GM18909 (cell line): Measurements from ENCODE around the gene SCO2.
A peak's percentile ranks its signal among the peaks of the same experiment; 100 is the strongest.

Experiments
- ATAC-seq: cut with Tn5 transposase; IDR thresholded peaks from one replicate; pipeline ENCODE4 v1.9.1; 2021; ENCODE audit warnings: mild to moderate bottlenecking; ENCODE audit not compliant: unreplicated experiment, poor library complexity

The SCO2 gene, protein sequence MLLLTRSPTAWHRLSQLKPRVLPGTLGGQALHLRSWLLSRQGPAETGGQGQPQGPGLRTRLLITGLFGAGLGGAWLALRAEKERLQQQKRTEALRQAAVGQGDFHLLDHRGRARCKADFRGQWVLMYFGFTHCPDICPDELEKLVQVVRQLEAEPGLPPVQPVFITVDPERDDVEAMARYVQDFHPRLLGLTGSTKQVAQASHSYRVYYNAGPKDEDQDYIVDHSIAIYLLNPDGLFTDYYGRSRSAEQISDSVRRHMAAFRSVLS

DNA sequence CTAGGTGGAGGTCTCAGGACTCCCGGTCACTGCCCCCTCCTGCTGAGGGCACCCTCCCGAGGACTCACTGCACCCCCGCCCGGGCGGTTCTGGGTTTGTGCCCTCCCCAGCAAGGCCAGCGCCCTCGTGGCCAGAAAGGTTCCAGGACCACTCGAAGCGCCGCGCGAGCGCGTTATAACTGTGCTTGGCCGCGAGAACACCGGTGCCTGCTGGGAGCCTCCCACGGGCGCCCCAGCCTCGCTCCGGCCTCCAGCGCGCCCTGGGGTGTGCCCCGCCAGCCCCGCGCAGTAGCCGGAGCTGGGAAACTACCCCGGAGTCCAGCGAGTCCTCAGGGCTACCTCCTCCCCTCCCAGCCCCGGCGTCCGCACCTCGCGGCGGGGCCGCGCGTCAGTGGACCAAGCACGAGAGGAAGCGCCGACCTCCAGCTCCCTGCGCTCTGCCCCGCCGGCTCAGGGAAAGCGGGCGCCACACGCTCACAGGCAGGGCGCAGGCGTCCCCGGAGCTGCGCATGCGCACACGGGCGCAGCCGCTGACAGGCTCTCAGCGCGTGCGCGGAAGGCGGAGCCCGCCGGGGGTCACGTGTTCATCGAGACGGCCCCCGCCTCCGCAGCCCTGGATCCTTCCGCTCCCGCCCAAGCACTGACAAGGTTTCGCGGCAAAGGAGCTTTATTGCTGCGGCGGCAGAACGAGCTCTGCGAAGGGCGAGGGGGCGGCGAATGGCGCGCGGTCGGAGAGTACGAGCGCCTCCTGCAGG lies at the start of gene SCO2:
Gene SCO2 (minus strand): TSS at position 495 of the 754 bp plus-strand sequence. CDS start 1,187 bp downstream, outside the sequence.
- peak; percentile 47 for ATAC-seq

DNA sequence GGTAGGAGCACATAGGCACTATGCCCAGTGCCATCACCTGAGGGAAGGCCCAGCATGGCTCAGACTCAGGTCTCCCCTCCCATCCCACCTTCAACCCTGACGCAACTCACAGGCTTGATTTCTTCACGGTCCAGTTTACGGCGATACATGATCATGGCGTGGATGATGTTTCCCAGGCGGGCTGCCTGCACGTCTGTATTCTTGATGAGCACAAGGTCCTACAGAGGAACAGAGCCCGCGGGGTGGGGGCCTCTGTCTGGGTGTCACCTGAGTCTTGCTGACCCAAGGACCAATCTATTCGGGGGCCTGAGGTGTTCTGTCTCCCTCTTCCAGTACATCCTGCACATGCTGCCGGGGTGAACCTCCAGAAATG lies 49.0 kb upstream of the SCO2 start:
- ATAC-seq = no peak

DNA sequence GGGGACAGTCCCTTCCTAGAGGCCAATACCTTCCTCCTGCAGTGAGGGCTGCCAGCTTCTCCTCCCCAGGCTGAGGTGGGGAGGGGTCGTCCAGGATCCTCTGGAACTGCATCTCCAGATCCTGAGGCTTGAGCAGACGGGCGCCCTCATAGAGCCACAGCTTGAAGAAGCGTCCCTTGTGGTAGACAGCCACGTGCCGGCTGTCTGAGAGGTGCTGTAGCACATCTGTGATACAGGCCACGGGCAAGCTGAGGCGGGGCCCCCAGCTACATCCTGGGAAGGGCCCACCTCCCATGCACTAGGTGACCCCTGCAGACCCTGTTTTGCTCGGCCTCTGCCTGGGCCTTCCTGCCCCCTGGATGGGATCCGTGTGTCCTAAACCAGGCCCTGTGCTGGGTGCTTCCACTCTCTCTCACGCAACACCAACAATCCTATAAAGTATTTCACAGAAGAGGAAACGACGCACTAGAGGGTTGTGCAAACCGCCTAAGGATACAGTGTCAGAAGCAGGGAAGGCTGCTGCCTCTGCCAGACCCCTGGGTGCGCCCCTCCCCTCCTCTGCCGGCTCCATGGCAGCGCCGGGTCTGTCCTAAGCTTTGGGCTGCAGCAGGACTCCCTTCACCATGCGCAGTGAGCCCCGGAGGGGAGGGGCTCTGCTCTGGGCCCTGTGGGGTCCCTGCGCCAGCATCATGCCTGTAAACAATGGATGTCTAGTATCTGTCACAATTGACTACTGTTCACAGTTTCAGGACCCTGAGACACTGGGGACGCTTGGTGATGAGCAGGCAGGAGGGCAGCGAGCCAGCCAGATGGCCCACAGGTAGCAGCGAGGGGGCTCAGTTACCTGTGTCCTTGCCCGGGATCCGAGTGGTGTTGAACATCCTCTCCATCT lies 48.3 kb upstream of the SCO2 start:
- ATAC-seq = no peak

DNA sequence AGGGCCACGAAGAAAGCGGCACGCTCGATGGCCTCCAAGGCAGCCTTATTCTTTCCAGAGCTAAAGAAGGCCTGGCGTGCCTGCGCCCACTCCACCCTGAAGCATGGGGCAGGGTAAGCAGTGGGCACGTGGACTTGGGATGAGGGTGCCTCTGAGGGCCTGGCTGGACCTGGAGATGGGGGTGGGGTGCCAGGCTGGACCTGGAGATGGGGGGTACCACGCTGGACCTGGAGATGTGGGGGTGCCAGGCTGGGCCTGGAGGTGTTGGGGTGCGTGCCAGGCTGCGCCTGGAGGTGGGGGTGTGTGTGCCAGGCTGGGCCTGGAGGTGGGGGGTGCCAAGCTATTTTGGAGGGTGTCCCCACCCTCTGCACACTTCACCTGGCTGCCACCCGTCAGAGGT lies 47.6 kb upstream of the SCO2 start:
- ATAC-seq = no peak

DNA sequence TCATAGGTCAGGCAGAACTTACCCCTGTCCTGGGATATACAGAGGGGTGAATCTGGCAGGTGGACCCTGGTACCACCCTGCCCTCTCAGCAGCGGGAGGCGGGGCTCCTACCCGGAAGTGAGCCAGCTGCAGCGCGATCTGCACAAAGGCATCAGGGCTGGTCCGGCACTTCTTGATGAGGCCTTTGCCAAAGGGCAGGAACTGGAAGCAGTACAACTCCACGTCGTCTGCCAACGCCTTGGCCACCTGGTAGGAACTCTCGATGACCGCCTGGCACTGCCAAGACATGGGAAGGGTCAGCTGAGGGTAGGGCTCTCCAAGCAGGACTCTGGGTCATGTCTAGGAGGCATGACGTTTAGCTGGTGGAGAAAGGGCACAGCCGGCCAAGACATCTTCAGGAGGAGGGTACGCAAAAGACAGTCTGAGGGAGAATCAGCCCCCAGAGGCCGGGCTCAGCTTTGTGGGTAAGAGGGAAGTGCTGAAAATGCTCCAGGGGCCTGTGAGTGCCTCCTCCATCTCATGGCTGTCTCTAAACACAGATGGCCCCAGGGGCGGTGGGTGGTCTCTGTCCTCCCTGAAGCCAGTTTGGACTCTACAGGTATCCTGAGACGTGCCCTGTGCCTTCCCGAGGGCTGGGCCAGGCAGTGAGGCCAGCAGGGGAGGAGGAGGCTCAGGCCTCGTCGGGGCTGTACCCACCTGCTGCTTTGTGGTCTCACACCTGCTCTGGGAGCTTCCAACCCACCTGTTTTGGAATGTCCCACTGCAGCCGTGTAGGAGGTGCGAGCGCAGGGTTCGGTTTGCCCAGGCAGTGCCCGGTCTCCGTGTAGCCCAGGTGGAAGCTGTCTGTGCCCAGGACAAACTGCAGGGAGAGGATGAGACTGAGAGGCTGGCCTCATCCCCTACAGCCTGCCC lies 46.1 kb upstream of the SCO2 start:
- ATAC-seq = no peak

DNA sequence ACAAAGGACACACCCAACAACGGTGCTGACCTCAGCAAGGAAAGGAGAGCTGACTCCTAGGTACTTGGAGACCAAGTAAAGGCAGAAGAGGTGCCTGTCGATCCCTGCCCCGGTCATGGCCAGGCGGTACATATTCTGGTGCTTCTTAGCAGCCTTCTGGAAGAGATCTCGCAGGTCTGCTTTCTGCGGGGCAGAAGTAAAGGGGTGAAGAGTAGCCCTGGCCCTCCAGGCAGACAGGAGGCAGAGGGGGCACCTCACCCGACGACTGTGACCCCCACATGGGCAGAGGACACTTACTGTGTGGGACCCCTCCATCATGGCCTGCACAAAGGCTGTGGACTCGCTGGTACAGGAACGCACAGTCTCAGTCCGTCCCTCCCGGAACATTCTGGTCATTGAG lies 45.5 kb upstream of the SCO2 start:
- ATAC-seq = no peak

DNA sequence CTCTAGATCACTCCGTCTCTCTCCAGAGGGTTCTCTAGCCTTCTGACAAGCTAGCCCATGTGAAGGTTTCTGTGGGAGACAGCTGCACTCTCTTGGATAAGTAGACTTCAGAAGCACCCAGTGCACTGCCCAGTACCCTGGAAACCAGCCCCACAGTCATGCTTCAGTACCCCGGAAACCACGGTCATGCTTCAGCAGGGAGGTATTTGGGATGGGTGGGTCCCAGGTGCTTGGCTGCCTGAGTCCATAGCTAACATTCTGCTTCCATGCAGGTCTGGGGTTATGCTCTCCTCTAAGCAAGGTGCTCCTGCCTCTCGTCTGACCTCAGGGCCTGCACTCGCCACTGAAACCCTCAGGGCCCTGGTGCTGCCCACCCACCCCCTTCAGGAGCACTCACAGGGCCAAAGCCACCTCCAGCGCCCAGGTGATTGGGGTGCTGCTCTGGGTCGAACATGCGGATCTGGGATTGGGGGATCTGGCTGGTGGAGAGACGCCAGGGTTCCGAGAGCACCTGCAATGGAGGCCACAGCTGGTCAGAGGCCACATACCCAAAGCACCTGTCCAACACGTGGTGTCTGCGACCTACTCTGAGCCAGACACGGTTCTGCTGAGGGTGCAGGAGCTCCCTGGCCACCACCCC lies 44.6 kb upstream of the SCO2 start:
- no peak for ATAC-seq

DNA sequence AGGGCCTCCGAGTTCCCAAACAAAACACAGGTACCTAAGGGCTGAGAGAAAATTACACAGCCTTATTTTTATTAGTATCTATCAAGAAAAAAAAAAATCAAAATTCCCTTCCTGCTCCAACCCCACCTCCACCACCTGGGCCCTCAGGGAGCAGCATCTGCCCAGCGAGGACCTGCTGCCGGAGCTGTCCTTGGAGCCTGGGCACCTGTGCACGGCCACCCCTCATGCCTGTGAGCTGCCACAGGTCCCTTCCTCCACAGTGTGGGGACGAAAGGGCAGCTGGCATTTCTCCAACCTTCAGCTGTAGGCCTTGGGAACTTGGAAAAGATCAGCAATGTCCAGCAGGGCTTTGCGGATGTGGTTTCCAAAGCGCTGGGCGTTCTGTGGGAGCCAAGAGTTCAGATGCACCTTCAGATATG lies 43.7 kb upstream of the SCO2 start:
- no peak for ATAC-seq

DNA sequence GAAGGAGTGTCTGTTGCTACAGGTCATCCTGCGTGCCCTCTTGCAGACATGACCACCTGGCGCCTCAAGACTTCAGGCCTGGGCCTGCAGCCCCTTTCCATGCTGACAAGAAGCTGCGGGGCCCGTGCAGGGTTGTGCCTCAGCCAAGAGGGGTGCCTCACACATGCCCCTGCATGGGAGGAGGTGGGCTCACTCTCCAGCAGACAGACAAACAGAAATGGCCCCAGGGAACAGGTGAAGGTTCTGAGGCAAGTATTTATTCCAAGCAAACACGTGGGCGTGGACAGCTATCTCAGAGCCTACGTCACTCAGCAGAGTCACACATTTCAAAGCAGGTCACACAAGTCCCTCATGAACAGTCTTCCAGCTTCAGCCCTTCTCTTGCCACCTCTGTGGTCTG lies 43.2 kb upstream of the SCO2 start:
- no peak for ATAC-seq

DNA sequence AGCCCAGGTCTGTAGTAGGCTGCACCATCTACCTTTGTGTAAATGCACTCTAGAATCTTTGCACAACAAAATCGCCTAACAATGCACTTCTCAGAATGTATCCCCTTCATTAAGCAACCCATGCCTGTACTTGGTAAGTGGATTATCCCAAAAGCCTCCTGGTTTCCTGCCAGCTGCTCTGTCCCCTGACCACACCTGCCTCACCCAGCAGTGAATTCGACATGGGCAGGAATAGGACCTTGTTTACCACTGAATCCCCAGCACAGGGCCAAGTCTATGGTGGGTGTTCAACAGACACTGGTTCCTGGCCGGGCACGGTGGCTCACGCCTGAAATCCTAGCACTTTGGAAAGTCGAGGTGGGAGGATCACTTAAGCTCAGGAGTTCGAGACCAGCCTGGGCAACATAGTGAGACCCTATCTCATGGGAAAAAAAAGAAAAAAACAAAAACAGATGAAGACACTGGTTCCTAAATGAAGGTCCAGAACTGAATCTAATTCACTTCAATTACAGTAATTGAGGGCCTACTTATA lies 42.4 kb upstream of the SCO2 start:
- ATAC-seq = no peak

DNA sequence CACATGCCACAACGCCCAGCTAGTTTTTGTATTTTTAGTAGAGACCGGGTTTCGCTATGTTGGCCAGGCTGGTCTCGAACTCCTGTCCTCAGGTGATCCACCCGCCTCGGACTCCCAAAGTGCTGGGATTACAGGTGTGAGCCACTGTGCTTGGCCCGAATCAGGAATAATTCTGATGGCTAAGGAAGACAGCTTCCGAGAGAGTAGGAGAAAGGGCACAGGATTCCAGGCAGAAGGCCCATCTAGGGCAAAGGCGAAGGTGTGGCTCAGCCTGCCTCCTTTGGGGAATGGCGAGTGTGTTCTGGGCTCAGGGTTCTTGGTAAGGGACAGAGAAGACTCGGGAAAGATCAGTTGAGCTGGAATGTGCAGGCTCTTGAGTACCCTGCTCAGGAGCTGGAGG lies 38.9 kb upstream of the SCO2 start:
- ATAC-seq = no peak

DNA sequence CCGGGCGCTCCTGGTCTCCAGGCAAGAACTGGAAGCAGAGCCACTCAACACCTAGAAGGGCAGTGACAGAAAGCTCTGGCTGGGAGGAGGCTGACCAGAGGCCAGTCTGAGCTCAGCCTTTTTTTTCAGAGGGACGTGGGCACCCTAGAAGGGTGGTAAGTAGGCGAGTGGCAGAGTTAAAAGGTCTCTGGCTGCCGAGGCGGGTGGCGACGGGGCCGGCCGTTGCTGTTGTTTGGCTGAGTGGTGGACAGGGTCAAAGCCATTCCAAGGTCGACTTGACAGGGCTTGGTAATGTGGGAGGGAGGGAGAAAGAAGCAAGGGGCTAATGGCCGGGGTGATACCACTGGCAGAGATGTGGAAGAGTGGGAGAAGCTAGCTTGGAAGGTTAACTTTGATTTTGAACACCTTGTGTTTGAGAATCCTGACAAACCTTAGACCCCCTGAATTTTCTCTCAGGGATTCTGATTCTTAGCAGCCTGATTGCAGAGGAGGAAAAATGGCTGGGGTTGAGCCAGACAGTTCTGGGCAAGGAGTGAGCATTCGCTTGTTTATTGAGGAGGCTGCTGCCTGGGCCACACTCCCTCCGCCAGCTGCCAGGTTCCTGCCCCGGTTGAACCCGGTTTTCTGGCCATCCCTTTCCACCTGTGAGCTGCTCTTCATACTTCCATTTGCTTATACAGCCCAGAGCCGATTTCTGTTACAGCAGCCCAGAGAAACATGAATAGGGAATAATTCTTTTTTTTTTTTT lies 38.2 kb upstream of the SCO2 start:
- ATAC-seq = no peak

DNA sequence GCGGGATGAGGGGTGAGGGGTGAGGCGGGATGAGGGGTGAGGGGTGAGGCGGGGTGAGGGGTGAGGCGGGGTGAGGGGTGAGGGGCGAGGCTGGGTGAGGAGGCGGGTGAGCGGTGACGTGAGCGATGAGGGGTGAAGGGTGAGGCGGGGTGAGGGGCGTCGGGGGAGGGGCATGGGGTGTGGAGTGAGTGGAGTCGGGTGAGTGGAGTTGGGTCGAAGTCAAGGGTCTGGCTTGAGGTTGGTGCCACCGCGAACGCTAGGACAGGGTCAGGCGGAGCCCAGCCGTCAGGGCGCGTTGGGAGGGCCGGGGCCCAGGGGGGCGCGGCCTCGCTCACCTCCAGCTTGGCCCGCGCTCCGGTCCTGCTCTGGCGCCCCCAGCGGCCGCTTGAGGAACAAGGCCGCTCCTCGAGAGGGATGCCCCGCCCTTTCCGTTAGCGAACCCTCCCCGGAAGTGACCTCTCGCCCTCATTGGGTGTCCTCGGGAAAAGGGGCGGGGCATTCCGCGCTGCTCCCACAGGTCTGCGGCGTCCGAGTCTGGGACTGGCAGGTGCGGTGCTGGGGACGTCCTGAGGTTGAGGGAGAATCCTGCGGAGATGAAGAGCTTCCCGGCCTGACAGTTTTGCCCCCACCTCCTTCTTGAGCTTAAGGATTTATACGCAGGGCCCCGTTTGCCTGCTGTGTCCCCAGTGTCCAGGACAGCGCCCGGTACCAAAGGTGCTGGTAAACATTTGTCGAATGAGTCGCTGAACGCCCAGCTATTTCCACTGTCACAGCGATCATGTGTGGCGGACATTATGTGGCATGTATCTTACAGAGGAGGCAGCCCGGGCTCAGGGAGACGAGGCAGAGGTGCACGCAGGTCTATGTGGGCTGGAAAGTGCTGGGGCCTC lies 37.4 kb upstream of the SCO2 start, which contains the start of gene SYCE3:
Gene SYCE3 (minus strand): TSS at position 397 of the 890 bp plus-strand sequence. CDS start 6,514 bp downstream, outside the sequence.
- peak; percentile 92 for ATAC-seq

DNA sequence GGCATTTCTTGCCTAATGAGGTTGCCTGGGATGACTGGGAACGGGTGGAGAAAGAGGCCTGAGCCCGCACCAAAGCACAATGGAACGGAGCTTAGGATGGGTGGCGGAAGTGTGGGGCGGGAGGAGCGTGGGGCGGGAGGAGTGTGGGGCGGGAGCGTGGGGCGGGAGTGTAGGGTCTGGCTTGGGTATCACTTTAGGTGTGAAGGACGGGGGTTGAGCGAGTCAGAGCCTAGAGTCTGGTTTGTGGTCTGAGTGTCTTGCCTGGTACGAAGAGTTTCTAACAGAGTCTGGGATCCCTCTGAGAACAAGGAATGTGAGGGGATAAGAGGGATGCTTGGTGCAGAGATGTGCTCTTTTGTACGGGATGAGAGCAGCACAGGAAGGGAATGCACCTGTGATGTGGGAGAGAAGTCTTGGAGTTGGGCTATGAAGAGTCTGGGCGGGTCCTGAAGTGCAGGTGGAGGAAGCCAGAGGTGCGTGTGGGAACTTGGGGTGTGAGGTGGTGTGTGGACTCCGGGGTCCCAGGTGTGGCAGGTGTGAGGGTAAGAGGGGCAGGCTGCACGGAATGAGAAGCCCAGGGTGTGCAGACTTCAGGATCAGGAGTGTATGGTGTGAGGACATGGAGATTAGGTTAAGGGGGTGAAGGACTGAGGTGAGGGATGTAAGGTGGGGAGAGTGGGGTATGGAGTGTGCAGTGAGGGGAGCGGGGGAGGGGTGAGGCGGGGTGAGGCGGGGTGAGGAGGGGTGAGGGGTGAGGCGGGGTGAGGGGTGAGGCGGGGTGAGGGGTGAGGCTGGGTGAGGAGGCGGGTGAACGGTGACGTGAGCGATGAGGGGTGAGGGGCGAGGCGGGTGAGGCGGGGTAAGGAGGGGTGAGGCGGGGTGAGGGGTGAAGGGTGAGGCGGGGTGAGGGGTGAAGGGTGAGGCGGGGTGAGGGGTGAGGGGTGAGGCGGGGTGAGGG lies 36.3 kb upstream of the SCO2 start:
- ATAC-seq = no peak

DNA sequence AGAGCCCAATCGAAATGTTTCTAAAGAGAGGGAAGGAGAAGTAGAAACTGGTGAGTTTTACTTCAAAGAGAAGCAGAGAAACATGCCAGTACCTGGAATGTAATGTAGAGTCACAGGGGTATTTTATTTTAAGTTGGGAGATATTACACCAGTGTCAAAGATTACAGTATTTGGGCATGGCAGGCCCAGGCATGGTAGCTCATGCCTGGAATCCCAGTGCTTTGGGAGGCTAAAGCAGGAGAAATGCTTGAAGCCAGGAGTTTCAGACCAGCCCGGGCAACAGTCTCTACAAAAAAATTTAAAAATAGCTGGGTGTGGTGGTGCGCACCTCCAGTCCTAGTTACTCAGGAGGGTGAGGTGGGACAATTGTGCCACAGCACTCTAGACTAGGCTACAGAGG lies 34.6 kb upstream of the SCO2 start:
- no peak for ATAC-seq

DNA sequence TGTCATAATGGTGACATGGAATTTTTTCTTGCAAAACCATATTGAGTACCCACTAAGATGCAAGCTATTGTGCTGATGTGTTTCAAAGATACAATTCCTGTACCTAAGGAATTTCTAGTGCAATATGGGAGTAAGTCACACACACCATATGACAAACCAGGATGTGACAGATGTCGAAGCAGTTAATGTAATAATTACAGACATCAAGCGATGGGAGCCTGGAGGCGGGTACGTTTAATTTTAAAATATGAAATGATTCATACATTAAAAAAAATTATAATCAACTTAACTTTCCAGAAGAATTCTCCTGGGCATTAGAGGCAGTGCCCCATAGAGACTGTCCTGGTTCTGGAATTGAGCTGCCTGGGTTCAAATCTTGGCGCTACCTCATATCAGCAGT lies 31.3 kb upstream of the SCO2 start:
- no peak for ATAC-seq
